Vagina (tissue), 2 donors: Measurements from ENCODE around the gene HOOK2.

ENCODE experiments used
- POLR2A ChIP-seq, 2 donors: fragments of 450-650 bp; IDR thresholded peaks; one replicate each; pipeline ENCODE4 v1.6.1; 2017; ENCODE audit warnings: antibody characterized with exemption in 2 of 2, mild to moderate bottlenecking in 2 of 2, moderate library complexity in 2 of 2
- TF ChIP-seq, protein P1 (sequence below), 3 experiments: fragments of 450-650 bp in 2 of 3; fragments of 200-600 bp in 1 of 3; sonication (generic) in 1 of 3; IDR thresholded peaks; one replicate each; pipeline ENCODE4 v1.5.1; 2017 to 2019; ENCODE audit warnings: antibody characterized with exemption in 3 of 3, mild to moderate bottlenecking in 2 of 3, moderate library complexity in 2 of 3

DNA sequence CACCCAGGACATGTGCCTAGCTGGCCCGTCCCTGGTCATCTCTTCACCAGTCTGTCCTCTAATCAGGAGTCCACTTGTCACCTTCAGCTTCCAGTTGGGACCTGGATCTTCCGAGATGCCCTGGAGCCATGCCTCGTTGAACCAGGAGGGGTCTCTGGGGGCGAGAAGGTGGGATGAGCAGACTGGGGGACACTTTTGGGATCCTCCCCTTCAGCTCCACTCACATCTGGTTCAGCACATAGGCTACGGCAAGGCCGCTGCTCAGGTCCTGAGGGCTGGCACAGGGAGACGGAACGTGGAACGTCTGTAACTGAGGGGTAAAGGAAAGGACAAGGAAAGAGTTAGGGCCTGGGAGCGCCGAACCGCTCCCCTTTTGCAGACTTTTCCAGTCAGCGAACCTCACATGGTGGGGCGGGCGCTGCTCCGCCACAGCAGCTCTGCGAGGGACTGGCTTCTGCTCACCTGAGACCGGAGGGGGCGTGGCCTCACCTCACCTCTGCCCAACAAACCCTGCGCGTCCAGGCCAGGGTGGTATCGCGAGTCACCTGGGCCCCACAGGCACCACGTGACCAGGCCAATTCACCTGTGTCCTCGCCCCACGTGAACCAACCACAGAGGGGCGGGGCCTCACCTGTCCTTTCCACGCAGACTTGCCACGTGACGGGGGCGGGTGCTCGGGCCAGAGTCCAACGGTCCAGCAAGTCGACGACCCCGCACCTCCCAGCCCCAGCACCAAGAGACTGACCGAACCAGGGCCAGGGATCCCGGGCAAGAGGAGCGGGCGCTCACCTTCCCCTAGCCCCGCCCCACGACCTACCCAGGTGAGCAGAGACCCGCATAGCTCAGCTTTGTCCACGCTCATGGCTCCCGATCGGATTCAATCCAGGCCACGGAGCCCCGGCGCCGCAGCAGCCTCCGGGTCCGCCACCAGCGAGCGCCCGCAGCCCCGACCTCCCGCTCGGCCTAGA lies at the start of gene HOOK2:
- TF ChIP-seq POLR2A (IDR thresholded peaks at IDR 0.05): peak in 1 of 2 donors; percentile 25
- TF ChIP-seq, protein P1, sequence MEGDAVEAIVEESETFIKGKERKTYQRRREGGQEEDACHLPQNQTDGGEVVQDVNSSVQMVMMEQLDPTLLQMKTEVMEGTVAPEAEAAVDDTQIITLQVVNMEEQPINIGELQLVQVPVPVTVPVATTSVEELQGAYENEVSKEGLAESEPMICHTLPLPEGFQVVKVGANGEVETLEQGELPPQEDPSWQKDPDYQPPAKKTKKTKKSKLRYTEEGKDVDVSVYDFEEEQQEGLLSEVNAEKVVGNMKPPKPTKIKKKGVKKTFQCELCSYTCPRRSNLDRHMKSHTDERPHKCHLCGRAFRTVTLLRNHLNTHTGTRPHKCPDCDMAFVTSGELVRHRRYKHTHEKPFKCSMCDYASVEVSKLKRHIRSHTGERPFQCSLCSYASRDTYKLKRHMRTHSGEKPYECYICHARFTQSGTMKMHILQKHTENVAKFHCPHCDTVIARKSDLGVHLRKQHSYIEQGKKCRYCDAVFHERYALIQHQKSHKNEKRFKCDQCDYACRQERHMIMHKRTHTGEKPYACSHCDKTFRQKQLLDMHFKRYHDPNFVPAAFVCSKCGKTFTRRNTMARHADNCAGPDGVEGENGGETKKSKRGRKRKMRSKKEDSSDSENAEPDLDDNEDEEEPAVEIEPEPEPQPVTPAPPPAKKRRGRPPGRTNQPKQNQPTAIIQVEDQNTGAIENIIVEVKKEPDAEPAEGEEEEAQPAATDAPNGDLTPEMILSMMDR (IDR thresholded peaks at IDR 0.05): no peak
